ENCODE results near the gene USP34.
A peak's percentile ranks its signal among the peaks of the same experiment; 100 is the strongest.

- peak in 1 of 2 donors; percentile 29 for TF ChIP-seq CTCF (conservative IDR thresholded peaks at IDR 0.05 in 1 of 2, IDR thresholded peaks at IDR 0.05 in 1 of 2; ENCODE audit: extremely low read depth in 1 of 2, insufficient read depth in 1 of 2, low read depth in 1 of 2, low read length in 2 of 2)
- TF ChIP-seq EZH2 (IDR thresholded peaks at IDR 0.05; ENCODE audit: borderline replicate concordance, low read length): no peak
These were observed 51.3 kb downstream of the USP34 start for GRCh38 chr2:61419570-61419969.

All from mammary epithelial cell (primary cell).